Uterus (tissue), 2 donors: Measurements from ENCODE around the gene AQR.

Source experiments
- POLR2A ChIP-seq, 2 donors: fragments of 450-650 bp; IDR thresholded peaks; one replicate each; pipeline ENCODE4 v1.6.1; 2016; ENCODE audit warnings: antibody characterized with exemption in 2 of 2, mild to moderate bottlenecking in 1 of 2, moderate library complexity in 1 of 2
- TF ChIP-seq, protein P1 (sequence below), 4 experiments: fragments of 200-600 bp in 2 of 4; fragments of 450-650 bp in 2 of 4; sonication (generic) in 2 of 4; IDR thresholded peaks; one replicate each; pipeline ENCODE4 v1.5.1; 2016 to 2019; ENCODE audit warnings: antibody characterized with exemption in 4 of 4, mild to moderate bottlenecking in 2 of 4, moderate library complexity in 1 of 4

GRCh38 chr15:34813446-34814190, 155.9 kb downstream of the AQR start:
- TF ChIP-seq POLR2A (IDR thresholded peaks at IDR 0.05), result no peak
- TF ChIP-seq, protein P1, sequence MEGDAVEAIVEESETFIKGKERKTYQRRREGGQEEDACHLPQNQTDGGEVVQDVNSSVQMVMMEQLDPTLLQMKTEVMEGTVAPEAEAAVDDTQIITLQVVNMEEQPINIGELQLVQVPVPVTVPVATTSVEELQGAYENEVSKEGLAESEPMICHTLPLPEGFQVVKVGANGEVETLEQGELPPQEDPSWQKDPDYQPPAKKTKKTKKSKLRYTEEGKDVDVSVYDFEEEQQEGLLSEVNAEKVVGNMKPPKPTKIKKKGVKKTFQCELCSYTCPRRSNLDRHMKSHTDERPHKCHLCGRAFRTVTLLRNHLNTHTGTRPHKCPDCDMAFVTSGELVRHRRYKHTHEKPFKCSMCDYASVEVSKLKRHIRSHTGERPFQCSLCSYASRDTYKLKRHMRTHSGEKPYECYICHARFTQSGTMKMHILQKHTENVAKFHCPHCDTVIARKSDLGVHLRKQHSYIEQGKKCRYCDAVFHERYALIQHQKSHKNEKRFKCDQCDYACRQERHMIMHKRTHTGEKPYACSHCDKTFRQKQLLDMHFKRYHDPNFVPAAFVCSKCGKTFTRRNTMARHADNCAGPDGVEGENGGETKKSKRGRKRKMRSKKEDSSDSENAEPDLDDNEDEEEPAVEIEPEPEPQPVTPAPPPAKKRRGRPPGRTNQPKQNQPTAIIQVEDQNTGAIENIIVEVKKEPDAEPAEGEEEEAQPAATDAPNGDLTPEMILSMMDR (IDR thresholded peaks at IDR 0.05), result no peak
